Tibial nerve (tissue), 4 donors: Measurements from ENCODE around the gene CAB39.

Experiments
- EP300 ChIP-seq, 2 donors: sonication (generic); formaldehyde crosslinking; IDR thresholded peaks; one replicate each; pipeline ENCODE4 v1.6.1; 2017; ENCODE audit warnings: antibody characterized with exemption in 2 of 2, mild to moderate bottlenecking in 1 of 2
- POLR2A ChIP-seq, 2 donors: fragments of 450-650 bp; IDR thresholded peaks; one replicate each; pipeline ENCODE4 v1.6.1; 2017; ENCODE audit warnings: antibody characterized with exemption in 2 of 2, mild to moderate bottlenecking in 2 of 2, moderate library complexity in 2 of 2
- TF ChIP-seq, protein P1 (sequence below), 5 experiments: fragments of 200-600 bp in 3 of 5; fragments of 450-650 bp in 2 of 5; sonication (generic) in 3 of 5; IDR thresholded peaks; one replicate each; pipeline ENCODE4 v1.5.1; 2016 to 2019; ENCODE audit warnings: antibody characterized with exemption in 5 of 5, mild to moderate bottlenecking in 3 of 5, moderate library complexity in 2 of 5

- TF ChIP-seq, protein P1, sequence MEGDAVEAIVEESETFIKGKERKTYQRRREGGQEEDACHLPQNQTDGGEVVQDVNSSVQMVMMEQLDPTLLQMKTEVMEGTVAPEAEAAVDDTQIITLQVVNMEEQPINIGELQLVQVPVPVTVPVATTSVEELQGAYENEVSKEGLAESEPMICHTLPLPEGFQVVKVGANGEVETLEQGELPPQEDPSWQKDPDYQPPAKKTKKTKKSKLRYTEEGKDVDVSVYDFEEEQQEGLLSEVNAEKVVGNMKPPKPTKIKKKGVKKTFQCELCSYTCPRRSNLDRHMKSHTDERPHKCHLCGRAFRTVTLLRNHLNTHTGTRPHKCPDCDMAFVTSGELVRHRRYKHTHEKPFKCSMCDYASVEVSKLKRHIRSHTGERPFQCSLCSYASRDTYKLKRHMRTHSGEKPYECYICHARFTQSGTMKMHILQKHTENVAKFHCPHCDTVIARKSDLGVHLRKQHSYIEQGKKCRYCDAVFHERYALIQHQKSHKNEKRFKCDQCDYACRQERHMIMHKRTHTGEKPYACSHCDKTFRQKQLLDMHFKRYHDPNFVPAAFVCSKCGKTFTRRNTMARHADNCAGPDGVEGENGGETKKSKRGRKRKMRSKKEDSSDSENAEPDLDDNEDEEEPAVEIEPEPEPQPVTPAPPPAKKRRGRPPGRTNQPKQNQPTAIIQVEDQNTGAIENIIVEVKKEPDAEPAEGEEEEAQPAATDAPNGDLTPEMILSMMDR (IDR thresholded peaks at IDR 0.05): no peak
- TF ChIP-seq POLR2A (IDR thresholded peaks at IDR 0.05): no peak
- TF ChIP-seq EP300 (IDR thresholded peaks at IDR 0.05): no peak
Measured at GRCh38 chr2:230861552-230862255, 149.1 kb downstream of the CAB39 start.
